ENCODE measurements around the gene DYNC1I1. TPM values are rescaled to one million over a fixed set of nuclear protein-coding genes. Genes with fewer than 3 reads are reported as not detected.

DYNC1I1 gene
- total and polyA plus RNA-seq, 2 experiments from 2014 or later: 1.4 to 4.1 TPM

DNA sequence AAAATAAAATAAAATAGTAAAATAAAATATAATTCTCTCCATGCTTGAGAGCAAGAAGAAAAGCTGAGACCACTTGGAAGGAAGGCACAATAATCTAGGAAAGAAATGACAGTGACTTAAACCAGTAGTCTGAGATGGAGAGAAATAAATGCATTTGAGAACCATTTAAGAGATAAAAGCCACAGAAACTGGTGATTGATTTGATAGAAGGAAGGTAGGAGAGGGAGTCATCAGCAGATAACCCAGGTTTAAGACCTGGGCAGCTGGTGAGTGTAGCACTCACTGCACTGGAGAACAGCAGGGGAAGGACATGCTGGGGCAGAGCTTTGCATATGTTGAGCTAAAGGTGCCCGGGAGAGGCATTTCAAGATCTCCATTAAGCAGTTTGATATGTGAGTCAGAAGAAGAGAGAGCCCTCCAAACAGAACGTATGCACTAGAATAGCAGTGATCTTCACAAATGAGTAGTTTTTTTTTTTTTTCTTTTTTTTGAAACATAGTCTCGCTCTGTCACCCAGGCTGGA lies 268.0 kb downstream of the DYNC1I1 start (continued):
- no peak for TF ChIP-seq ZNF331 (CRISPR knock-in tag; IDR thresholded peaks at IDR 0.05; ENCODE audit: low read depth)
- TF ChIP-seq, protein P1, sequence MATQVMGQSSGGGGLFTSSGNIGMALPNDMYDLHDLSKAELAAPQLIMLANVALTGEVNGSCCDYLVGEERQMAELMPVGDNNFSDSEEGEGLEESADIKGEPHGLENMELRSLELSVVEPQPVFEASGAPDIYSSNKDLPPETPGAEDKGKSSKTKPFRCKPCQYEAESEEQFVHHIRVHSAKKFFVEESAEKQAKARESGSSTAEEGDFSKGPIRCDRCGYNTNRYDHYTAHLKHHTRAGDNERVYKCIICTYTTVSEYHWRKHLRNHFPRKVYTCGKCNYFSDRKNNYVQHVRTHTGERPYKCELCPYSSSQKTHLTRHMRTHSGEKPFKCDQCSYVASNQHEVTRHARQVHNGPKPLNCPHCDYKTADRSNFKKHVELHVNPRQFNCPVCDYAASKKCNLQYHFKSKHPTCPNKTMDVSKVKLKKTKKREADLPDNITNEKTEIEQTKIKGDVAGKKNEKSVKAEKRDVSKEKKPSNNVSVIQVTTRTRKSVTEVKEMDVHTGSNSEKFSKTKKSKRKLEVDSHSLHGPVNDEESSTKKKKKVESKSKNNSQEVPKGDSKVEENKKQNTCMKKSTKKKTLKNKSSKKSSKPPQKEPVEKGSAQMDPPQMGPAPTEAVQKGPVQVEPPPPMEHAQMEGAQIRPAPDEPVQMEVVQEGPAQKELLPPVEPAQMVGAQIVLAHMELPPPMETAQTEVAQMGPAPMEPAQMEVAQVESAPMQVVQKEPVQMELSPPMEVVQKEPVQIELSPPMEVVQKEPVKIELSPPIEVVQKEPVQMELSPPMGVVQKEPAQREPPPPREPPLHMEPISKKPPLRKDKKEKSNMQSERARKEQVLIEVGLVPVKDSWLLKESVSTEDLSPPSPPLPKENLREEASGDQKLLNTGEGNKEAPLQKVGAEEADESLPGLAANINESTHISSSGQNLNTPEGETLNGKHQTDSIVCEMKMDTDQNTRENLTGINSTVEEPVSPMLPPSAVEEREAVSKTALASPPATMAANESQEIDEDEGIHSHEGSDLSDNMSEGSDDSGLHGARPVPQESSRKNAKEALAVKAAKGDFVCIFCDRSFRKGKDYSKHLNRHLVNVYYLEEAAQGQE (IDR thresholded peaks at IDR 0.05; ENCODE audit: unreplicated experiment): no peak

- ATAC-seq (no peak), DNase-seq (ENCODE audit: low spot score) (no peak)
- Histone ChIP-seq H4K20me1 (replicated peaks; ENCODE audit: insufficient read depth) (no peaks in the 10 kb centered on the region), H3F3A (replicated peaks; ENCODE audit: low read depth) (no peaks in the 10 kb centered on the region), H3K4me3 (no peak overlapping the region), H3K9me2 (ENCODE audit: insufficient read depth) (no peaks in the 10 kb centered on the region), H3K27ac (ENCODE audit: low read depth) (no peak overlapping the region), H3K27me3 (ENCODE audit: insufficient read depth) (no peaks in the 10 kb centered on the region), H3K36me3 (ENCODE audit: insufficient read depth) (no peaks in the 10 kb centered on the region), H2AFZ (no peak overlapping the region), H3K79me2 (replicated peaks; ENCODE audit: insufficient read depth) (no peaks in the 10 kb centered on the region), H3K4me1 (ENCODE audit: insufficient read depth) (no peaks in the 10 kb centered on the region), H3K4me2 (no peak overlapping the region)
- no peaks in the 10 kb centered on the region for H3K36me3 Mint-ChIP-seq (ENCODE audit: low read depth)
- no peak overlapping the region for H3K27ac Mint-ChIP-seq
- H3K27me3 Mint-ChIP-seq (ENCODE audit: insufficient read depth, low read depth, poor library complexity): peaks cover 3% of the 10 kb centered on the region
- peaks cover 4% of the 10 kb centered on the region for H3K4me1 Mint-ChIP-seq
- H3K9me3 Mint-ChIP-seq: no peaks in the 10 kb centered on the region
- no peak for TF ChIP-seq POLR2AphosphoS5 (IDR thresholded peaks at IDR 0.05; ENCODE audit: low read depth)
- TF ChIP-seq, protein P1 (IDR thresholded peaks at IDR 0.05; ENCODE audit: unreplicated experiment): no peak
- no peak for TF ChIP-seq NANOG (IDR thresholded peaks at IDR 0.05; ENCODE audit: borderline replicate concordance)
- no peak overlapping the region for H3K4me3 Mint-ChIP-seq
Measured at GRCh38 chr7:96041171-96041570, 268.8 kb downstream of the DYNC1I1 start.

GRCh38 chr7:96045181-96045580 lies 272.8 kb downstream of the DYNC1I1 start:
- no peak overlapping the region for H3K27ac ChIP-seq (ENCODE audit: low read depth)
- Mint-ChIP-seq H3K4me3 (no peak overlapping the region), H3K36me3 (ENCODE audit: low read depth) (no peaks in the 10 kb centered on the region), H3K4me1 (peaks cover 3% of the 10 kb centered on the region), H3K27me3 (ENCODE audit: insufficient read depth, low read depth, poor library complexity) (no peaks in the 10 kb centered on the region), H3K9me3 (no peaks in the 10 kb centered on the region), H3K27ac (no peak overlapping the region)
- DNase-seq (ENCODE audit: low spot score) (no peak), ATAC-seq (no peak)
- no peak overlapping the region for H3K4me2 ChIP-seq
- no peak overlapping the region for H2AFZ ChIP-seq
- H3K4me3 ChIP-seq: no peak overlapping the region
- no peaks in the 10 kb centered on the region for H3F3A ChIP-seq (replicated peaks; ENCODE audit: low read depth)
- no peaks in the 10 kb centered on the region for H3K4me1 ChIP-seq (ENCODE audit: insufficient read depth)
- no peaks in the 10 kb centered on the region for H4K20me1 ChIP-seq (replicated peaks; ENCODE audit: insufficient read depth)
- no peaks in the 10 kb centered on the region for H3K9me2 ChIP-seq (ENCODE audit: insufficient read depth)
- no peaks in the 10 kb centered on the region for H3K79me2 ChIP-seq (replicated peaks; ENCODE audit: insufficient read depth)
- H3K27me3 ChIP-seq (ENCODE audit: insufficient read depth): no peaks in the 10 kb centered on the region
- no peaks in the 10 kb centered on the region for H3K36me3 ChIP-seq (ENCODE audit: insufficient read depth)
- TF ChIP-seq, protein P1 (IDR thresholded peaks at IDR 0.05; ENCODE audit: unreplicated experiment): no peak
- TF ChIP-seq NANOG (IDR thresholded peaks at IDR 0.05; ENCODE audit: borderline replicate concordance): no peak
- no peak for TF ChIP-seq POLR2AphosphoS5 (IDR thresholded peaks at IDR 0.05; ENCODE audit: low read depth)

Data from GM23338 (cell line).